Spinal cord (tissue), 10 donors: ENCODE data around the gene ADGRV1. TPM values are rescaled to one million over a fixed set of nuclear protein-coding genes. Genes with fewer than 3 reads are reported as not detected.

ENCODE experiments used
- DNase-seq, 6 donors: peaks; one replicate each; pipeline versions ENCODE4 v3.0.0 to v3.0.0-alpha.2; 2013 to 2015; ENCODE audit warnings: low spot score in 6 of 6, low read depth in 4 of 6
- H3K27ac ChIP-seq: one replicate; pipeline ENCODE4 v1.5.1; 2013; ENCODE audit warnings: low read depth, low read length, control low read depth
- H3K27me3 ChIP-seq: one replicate; pipeline ENCODE4 v1.6.1; 2013; ENCODE audit warnings: low read length; ENCODE audit not compliant: control insufficient read depth, insufficient read depth
- H3K36me3 ChIP-seq: one replicate; pipeline ENCODE4 v1.6.1; 2013; ENCODE audit warnings: low read length; ENCODE audit not compliant: control insufficient read depth, insufficient read depth
- H3K4me1 ChIP-seq: one replicate; pipeline ENCODE4 v1.6.1; 2013; ENCODE audit warnings: low read length; ENCODE audit not compliant: control insufficient read depth, insufficient read depth
- H3K4me3 ChIP-seq: one replicate; pipeline ENCODE4 v1.5.1; 2013; ENCODE audit warnings: low read depth, low read length, control low read depth
- H3K9me3 ChIP-seq: one replicate; pipeline ENCODE4 v1.6.1; 2013; ENCODE audit warnings: low read length; ENCODE audit not compliant: control insufficient read depth, insufficient read depth
- WGBS: methylation state at CpG from one replicate; pipeline ENCODE4 v1.1.5; 2013; ENCODE audit warnings: missing lambda C conversion rate; ENCODE audit not compliant: insufficient coverage; 5-methylcytosine and 5-hydroxymethylcytosine counted together
- polyA plus RNA-seq, 2 donors: library from polyadenylated mRNA; unstranded; fragments of 120-200 nt; gene quantifications; one replicate each; pipeline ENCODE4 v1.2.1, GENCODE V29; 2013; ENCODE audit not compliant: insufficient read length in 2 of 2
- total RNA-seq, 2 donors: library from RNA; depleted of rRNA in 1 of 2; stranded (reverse); fragments of 120-200 nt in 1 of 2; fragments of >200 nt in 1 of 2; gene quantifications; one replicate each; pipeline versions ENCODE4 v1.2.3 to v1.2.4, GENCODE V29; 2013 to 2014
- donor health status: healthy.

The ADGRV1 gene
- total and polyA plus RNA-seq, 4 donors, result 72.0 to 180 (median 108) TPM

- H3K4me3 ChIP-seq, result no peak overlapping the region
- no peaks in the 10 kb centered on the region for H3K36me3 ChIP-seq
- DNase-seq, result no peak
- WGBS, result no CpG with 5 or more reads among the region's 2 CpGs
- H3K9me3 ChIP-seq, result peaks cover 4% of the 10 kb centered on the region
- no peak overlapping the region for H3K27ac ChIP-seq
- H3K27me3 ChIP-seq, result no peaks in the 10 kb centered on the region
- no peaks in the 10 kb centered on the region for H3K4me1 ChIP-seq
Observed at GRCh38 chr5:91069364-91069763, 510.8 kb downstream of the ADGRV1 start.

GRCh38 chr5:91070761-91071550, 512.4 kb downstream of the ADGRV1 start:
- Histone ChIP-seq H3K4me1 (no peaks in the 10 kb centered on the region), H3K9me3 (peaks cover 4% of the 10 kb centered on the region), H3K27me3 (no peaks in the 10 kb centered on the region), H3K4me3 (no peak overlapping the region), H3K27ac (no peak overlapping the region), H3K36me3 (no peaks in the 10 kb centered on the region)
- no CpG with 5 or more reads among the region's 2 CpGs for WGBS
- DNase-seq, result no peak

DNA sequence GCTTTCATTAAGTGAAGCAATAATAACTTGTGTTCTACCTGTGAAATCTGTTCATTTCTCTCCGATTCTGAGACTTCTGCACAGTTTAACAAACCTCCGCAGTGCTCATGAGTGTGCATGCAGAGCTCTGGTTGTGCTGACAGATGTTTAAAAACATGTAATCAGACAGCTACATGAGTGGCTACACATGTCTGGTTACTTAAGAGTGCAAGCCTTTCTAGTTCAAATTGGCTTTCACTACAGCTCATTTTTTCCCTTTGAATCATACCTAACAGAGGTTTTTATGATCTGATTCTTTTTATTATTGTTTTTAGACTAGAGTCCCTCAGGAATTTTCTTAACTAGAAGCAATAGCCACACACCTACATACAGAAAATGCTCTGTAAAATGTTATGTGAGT, 514.3 kb downstream of the ADGRV1 start:
- Histone ChIP-seq H3K27ac (no peak overlapping the region), H3K4me3 (no peak overlapping the region), H3K4me1 (no peaks in the 10 kb centered on the region), H3K27me3 (no peaks in the 10 kb centered on the region), H3K9me3 (peaks cover 4% of the 10 kb centered on the region), H3K36me3 (no peaks in the 10 kb centered on the region)
- peak in 1 of 6 donors; percentile 52 for DNase-seq
- WGBS, result no CpG with 5 or more reads among the region's 2 CpGs

- no peak overlapping the region for H3K4me3 ChIP-seq
- no peaks in the 10 kb centered on the region for H3K4me1 ChIP-seq
- no peaks in the 10 kb centered on the region for H3K9me3 ChIP-seq
- H3K36me3 ChIP-seq, result no peaks in the 10 kb centered on the region
- WGBS, result no CpG with 5 or more reads among the region's 1 CpG
- H3K27me3 ChIP-seq, result no peaks in the 10 kb centered on the region
- H3K27ac ChIP-seq, result no peak overlapping the region
- DNase-seq, result no peak
Observed at GRCh38 chr5:91074615-91075014, 516.0 kb downstream of the ADGRV1 start.

DNA sequence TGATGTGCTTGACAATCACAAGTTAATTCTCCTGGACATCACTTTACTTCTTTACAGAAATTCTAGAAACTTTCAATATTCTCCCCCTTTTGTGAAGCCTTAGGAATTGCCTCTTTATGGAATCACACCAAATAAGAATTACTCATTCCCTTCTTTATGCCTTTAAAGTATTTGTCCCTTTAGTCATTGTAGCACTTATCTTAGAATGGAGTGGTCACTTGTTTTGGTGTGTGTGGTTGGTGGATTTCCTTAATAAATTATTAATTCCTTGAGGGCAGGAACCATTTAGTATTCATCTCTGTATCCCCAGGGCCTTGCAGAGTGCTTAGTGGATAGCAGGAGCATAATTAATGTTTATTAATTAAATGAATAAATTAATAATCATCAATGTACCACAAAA, 517.5 kb downstream of the ADGRV1 start:
- H3K4me3 ChIP-seq, result no peak overlapping the region
- DNase-seq, result no peak
- H3K9me3 ChIP-seq, result no peaks in the 10 kb centered on the region
- H3K27me3 ChIP-seq, result no peaks in the 10 kb centered on the region
- H3K27ac ChIP-seq, result no peak overlapping the region
- H3K4me1 ChIP-seq, result no peaks in the 10 kb centered on the region
- no peaks in the 10 kb centered on the region for H3K36me3 ChIP-seq

- Histone ChIP-seq H3K36me3 (no peaks in the 10 kb centered on the region), H3K4me1 (no peaks in the 10 kb centered on the region), H3K27me3 (no peaks in the 10 kb centered on the region), H3K27ac (no peak overlapping the region), H3K9me3 (no peaks in the 10 kb centered on the region), H3K4me3 (no peak overlapping the region)
- no peak for DNase-seq
- WGBS, result no CpG with 5 or more reads among the region's 3 CpGs
Observed at GRCh38 chr5:91077623-91078022, 519.0 kb downstream of the ADGRV1 start.

DNA sequence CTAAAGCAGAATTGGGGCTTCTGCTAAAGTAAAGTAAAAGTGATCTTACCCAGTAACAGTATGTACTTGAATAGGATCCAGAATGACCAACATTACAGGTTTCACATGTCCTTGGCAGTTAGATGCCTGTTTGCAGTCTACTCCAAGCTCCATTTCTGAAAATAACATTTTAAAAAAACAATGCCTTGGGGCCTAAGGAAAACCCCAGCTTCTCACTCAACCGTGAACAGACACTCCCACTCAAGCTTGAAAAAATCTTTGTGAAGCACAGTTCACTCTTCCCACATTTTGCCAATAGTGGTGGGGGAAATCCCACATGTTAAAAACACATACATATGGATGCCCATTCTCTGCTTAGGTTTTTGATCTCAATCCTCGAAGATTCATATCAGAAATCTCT, 520.4 kb downstream of the ADGRV1 start:
- H3K9me3 ChIP-seq, result no peaks in the 10 kb centered on the region
- no CpG with 5 or more reads among the region's 2 CpGs for WGBS
- no peak overlapping the region for H3K27ac ChIP-seq
- no peaks in the 10 kb centered on the region for H3K27me3 ChIP-seq
- H3K4me1 ChIP-seq, result no peaks in the 10 kb centered on the region
- no peaks in the 10 kb centered on the region for H3K36me3 ChIP-seq
- H3K4me3 ChIP-seq, result no peak overlapping the region
- no peak for DNase-seq

- DNase-seq, result no peak
- WGBS, result no CpG with 5 or more reads among the region's 1 CpG
- no peaks in the 10 kb centered on the region for H3K36me3 ChIP-seq
- no peaks in the 10 kb centered on the region for H3K4me1 ChIP-seq
- no peak overlapping the region for H3K4me3 ChIP-seq
- no peaks in the 10 kb centered on the region for H3K9me3 ChIP-seq
- H3K27me3 ChIP-seq, result no peaks in the 10 kb centered on the region
- H3K27ac ChIP-seq, result no peak overlapping the region
Observed at GRCh38 chr5:91089758-91090157, 531.2 kb downstream of the ADGRV1 start.

GRCh38 chr5:91090995-91091394, 532.4 kb downstream of the ADGRV1 start:
- WGBS, result no CpG with 5 or more reads among the region's 1 CpG
- Histone ChIP-seq H3K4me3 (no peak overlapping the region), H3K9me3 (no peaks in the 10 kb centered on the region)

DNA sequence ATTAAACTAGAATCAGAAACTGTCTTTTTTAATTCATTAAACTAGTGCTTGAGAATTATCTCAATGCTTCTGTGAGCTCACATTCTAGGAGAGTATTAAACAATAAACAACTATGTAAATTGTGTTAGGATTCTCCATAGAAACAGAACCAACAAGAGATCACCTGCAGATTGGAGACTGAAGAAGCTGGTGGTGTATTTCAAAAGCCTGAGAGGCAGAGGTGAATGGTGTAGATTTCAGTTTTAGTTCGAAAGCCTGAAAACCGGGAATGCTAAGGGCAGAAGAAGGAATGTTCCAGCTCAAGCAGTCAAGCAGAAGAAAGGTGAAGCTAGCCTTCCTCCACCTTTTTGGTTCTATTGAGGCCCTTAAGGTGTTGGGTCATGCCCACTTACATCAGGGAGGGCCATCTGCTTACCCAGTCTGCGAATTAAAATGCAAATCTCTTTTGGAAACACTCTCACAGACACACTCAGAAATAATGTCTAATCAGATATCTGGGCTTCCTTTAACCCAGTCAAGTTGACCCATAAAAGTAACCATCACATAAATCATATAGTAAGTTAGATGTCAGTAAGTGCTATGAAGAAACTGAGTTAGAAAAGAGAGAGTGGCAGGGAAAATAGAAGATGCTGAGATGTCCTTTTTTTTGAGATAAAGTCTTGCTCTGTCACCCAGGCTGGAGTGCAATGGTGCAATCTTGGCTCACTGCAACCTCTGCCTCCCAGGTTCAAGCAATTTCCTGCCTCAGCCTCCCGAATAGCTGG, 533.1 kb downstream of the ADGRV1 start:
- Histone ChIP-seq H3K9me3 (no peaks in the 10 kb centered on the region), H3K27ac (no peak overlapping the region), H3K4me1 (no peaks in the 10 kb centered on the region), H3K4me3 (no peak overlapping the region), H3K27me3 (no peaks in the 10 kb centered on the region), H3K36me3 (no peaks in the 10 kb centered on the region)
- WGBS, result 88% methylated on average over 2 of the region's 4 CpGs
- no peak for DNase-seq

More at GRCh38 chr5:91090995-91091394, 532.4 kb downstream of the ADGRV1 start:
- Histone ChIP-seq H3K36me3 (no peaks in the 10 kb centered on the region), H3K27me3 (no peaks in the 10 kb centered on the region), H3K4me1 (no peaks in the 10 kb centered on the region), H3K27ac (no peak overlapping the region)
- DNase-seq, result no peak
